Astrocyte of the cerebellum (primary cell): ENCODE measurements around the gene TENM4.
A peak's percentile ranks its signal among the peaks of the same experiment; 100 is the strongest.

Experiments used
- DNase-seq: peaks from one replicate; pipeline ENCODE4 v3.0.0-alpha.2; 2011; ENCODE audit warnings: low read depth
- H3K4me3 ChIP-seq: 2 replicates; pipeline ENCODE4 v1.5.1; 2011; ENCODE audit warnings: mild to moderate bottlenecking, low read depth, low read length, moderate library complexity
- in situ Hi-C: cut with HindIII; loops from 2 replicates; pipeline ENCODE4 v1.10.0; 2017; ENCODE audit warnings: low sequenced_read_pairs
- TF ChIP-seq, protein P1 (sequence below): IDR thresholded peaks from 2 replicates; pipeline ENCODE4 v1.5.1; 2012; ENCODE audit warnings: low read length, low read depth, moderate library complexity, mild to moderate bottlenecking; ENCODE audit errors: missing control alignments

Gene TENM4

GRCh38 chr11:79025622-79026021, 415.2 kb downstream of the TENM4 start:
- in situ Hi-C loops = no loop called here
- H3K4me3 ChIP-seq = no peak overlapping the region
- DNase-seq = no peak
- TF ChIP-seq, protein P1, sequence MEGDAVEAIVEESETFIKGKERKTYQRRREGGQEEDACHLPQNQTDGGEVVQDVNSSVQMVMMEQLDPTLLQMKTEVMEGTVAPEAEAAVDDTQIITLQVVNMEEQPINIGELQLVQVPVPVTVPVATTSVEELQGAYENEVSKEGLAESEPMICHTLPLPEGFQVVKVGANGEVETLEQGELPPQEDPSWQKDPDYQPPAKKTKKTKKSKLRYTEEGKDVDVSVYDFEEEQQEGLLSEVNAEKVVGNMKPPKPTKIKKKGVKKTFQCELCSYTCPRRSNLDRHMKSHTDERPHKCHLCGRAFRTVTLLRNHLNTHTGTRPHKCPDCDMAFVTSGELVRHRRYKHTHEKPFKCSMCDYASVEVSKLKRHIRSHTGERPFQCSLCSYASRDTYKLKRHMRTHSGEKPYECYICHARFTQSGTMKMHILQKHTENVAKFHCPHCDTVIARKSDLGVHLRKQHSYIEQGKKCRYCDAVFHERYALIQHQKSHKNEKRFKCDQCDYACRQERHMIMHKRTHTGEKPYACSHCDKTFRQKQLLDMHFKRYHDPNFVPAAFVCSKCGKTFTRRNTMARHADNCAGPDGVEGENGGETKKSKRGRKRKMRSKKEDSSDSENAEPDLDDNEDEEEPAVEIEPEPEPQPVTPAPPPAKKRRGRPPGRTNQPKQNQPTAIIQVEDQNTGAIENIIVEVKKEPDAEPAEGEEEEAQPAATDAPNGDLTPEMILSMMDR = no peak

GRCh38 chr11:79025097-79025496, 415.7 kb downstream of the TENM4 start:
- no peak overlapping the region for H3K4me3 ChIP-seq

GRCh38 chr11:79022265-79022664, 418.6 kb downstream of the TENM4 start:
- TF ChIP-seq, protein P1 = no peak
- H3K4me3 ChIP-seq = no peak overlapping the region
- no peak for DNase-seq
- in situ Hi-C loops = no loop called here

More at GRCh38 chr11:79025097-79025496, 415.7 kb downstream of the TENM4 start:
- in situ Hi-C loops = no loop called here
- TF ChIP-seq, protein P1 = no peak
- no peak for DNase-seq

DNA sequence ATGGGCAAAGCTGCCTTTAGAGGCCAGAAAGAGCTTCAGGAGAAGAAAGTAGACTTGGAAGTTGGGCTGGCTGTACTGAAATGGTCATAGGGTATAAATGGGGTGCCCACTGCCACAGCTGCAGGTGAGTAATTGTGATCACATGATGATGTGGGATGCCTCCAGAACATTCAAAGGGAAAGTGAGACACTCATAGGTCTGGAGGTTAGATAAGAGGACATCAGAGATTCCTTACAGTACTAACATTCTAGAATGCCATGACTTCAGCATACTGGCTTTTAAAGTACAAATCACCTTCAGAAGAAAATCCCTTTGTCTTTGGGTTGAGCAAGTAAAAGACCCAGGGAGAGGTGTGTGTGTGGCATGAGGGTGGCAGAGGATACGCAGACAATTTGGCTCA, 419.2 kb downstream of the TENM4 start:
- in situ Hi-C loops = no loop called here
- no peak overlapping the region for H3K4me3 ChIP-seq
- TF ChIP-seq, protein P1 = no peak
- DNase-seq = no peak

DNA sequence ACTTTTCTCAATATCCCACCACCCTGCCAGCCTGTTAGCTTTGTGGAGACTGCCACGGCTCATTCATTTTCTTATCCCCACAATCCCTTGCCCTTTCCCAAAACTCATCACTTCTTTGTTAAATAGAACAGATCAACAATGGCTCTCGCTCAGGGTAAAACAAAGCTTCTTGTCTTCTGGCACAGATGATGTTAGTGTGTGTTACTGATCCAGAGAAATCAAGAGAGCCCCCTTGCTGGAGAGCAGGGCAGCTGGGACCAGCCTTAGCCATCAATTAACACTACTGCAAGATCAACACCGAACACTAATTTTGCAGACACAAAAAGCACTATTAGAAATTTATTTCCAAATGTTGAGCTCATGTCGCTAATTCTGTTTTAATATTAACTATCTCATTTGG, 420.9 kb downstream of the TENM4 start:
- in situ Hi-C loops = no loop called here
- H3K4me3 ChIP-seq = no peak overlapping the region
- TF ChIP-seq, protein P1 = no peak
- no peak for DNase-seq

DNA sequence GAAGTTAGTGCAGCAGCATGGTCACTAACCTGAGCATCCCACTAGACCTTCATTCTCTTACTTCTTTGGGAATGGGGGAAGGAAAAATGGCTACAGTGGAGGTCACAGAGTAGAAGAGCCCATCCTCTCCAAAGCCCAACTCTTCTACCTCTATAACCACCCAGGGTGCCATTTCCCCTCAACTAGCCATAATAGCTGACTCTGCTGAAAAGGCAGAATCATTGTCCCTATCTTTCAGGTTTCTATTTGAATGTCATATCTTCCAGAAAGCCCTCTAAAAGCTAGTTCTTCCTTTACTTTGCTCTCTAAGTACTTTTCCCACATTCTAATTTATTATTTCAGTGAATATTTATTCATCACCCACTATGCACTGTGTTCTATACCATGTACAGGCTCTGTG, 421.6 kb downstream of the TENM4 start:
- TF ChIP-seq, protein P1 = no peak
- DNase-seq = no peak
- no peak overlapping the region for H3K4me3 ChIP-seq
- in situ Hi-C loops = no loop called here

DNA sequence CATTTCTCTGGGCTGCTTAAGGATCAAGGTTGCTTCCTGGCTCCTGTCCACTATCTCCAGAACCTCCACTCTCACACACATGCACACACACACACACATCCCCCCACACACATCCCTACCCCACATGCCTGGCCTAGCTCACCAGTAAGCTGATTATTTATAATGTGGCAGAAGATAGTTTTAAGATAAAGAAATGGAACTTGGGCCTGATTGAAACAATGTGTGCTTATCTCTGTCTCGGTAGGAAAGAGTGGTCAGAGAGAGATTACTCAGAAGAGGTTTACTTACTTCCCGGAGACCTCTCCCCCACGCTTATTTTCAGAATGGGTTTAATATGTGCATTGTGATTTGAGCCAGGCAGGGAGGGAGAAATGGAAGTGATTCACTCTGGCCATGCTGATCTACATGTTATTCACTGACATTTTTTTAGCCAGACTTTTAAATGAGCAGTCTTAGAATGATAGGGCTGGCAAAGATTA, 422.4 kb downstream of the TENM4 start:
- H3K4me3 ChIP-seq = no peak overlapping the region
- in situ Hi-C loops = no loop called here
- TF ChIP-seq, protein P1 = no peak
- DNase-seq = peak; percentile 77
